Mesothelial cell of epicardium (in vitro differentiated cells): ENCODE measurements around the gene GADD45G. TPM values are rescaled to one million over a fixed set of nuclear protein-coding genes. Genes with fewer than 3 reads are reported as not detected.

ENCODE experiments used
- DNase-seq, 2 experiments: peaks; one replicate each; pipeline ENCODE4 v3.0.0; 2021; ENCODE audit warnings: low spot score in 2 of 2; ENCODE audit not compliant: unreplicated experiment in 2 of 2
- H3K27ac Mint-ChIP-seq: 2 replicates; pipeline ENCODE4 v1.8.0; 2021; ENCODE audit warnings: mixed read lengths
- H3K27me3 Mint-ChIP-seq: 2 replicates; pipeline ENCODE4 v1.8.0; 2021; ENCODE audit warnings: low read depth, mixed read lengths
- H3K36me3 Mint-ChIP-seq: 2 replicates; pipeline ENCODE4 v1.8.0; 2021; ENCODE audit warnings: mixed read lengths
- H3K4me1 Mint-ChIP-seq: 2 replicates; pipeline ENCODE4 v1.8.0; 2021; ENCODE audit warnings: mixed read lengths
- H3K4me3 Mint-ChIP-seq: 2 replicates; pipeline ENCODE4 v1.8.0; 2021; ENCODE audit warnings: mild to moderate bottlenecking, moderate library complexity, mixed read lengths
- H3K9me3 Mint-ChIP-seq: 2 replicates; pipeline ENCODE4 v1.8.0; 2021; ENCODE audit warnings: mixed read lengths
- CTCF ChIP-seq: fragments of 200-600 bp; sonication (generic); IDR thresholded peaks from one replicate; pipeline ENCODE4 v1.5.0; 2021; ENCODE audit warnings: antibody characterized with exemption; ENCODE audit not compliant: unreplicated experiment
- total RNA-seq: library from RNA; stranded (reverse); gene quantifications from 3 replicates; pipeline ENCODE4 v1.2.1, GENCODE V29; 2021

GADD45G gene
- total RNA-seq, 1 donor from 2014 or later: 1.8 TPM

GRCh38 chr9:89562186-89562814 is 42.5 kb upstream of the GADD45G start:
- peaks cover 4% of the 10 kb centered on the region for H3K9me3 Mint-ChIP-seq
- DNase-seq: no peak
- peaks cover 1% of the 10 kb centered on the region for H3K27me3 Mint-ChIP-seq
- H3K4me3 Mint-ChIP-seq: no peak overlapping the region
- H3K36me3 Mint-ChIP-seq: no peaks in the 10 kb centered on the region
- H3K4me1 Mint-ChIP-seq: peaks cover 6% of the 10 kb centered on the region
- no peak for TF ChIP-seq CTCF
- no peak overlapping the region for H3K27ac Mint-ChIP-seq

- Mint-ChIP-seq H3K27me3 (no peaks in the 10 kb centered on the region), H3K36me3 (no peaks in the 10 kb centered on the region), H3K27ac (peak overlapping the region; percentile 10), H3K9me3 (peaks cover 4% of the 10 kb centered on the region), H3K4me3 (no peak overlapping the region), H3K4me1 (peaks cover 6% of the 10 kb centered on the region)
- DNase-seq: no peak
- TF ChIP-seq CTCF: no peak
These were observed 41.1 kb upstream of the GADD45G start for GRCh38 chr9:89563571-89564345.

- no peak overlapping the region for H3K4me3 Mint-ChIP-seq
- DNase-seq: no peak
- peaks cover 4% of the 10 kb centered on the region for H3K9me3 Mint-ChIP-seq
- no peaks in the 10 kb centered on the region for H3K36me3 Mint-ChIP-seq
- no peaks in the 10 kb centered on the region for H3K27me3 Mint-ChIP-seq
- peak overlapping the region; percentile 10 for H3K27ac Mint-ChIP-seq
- H3K4me1 Mint-ChIP-seq: peaks cover 6% of the 10 kb centered on the region
- TF ChIP-seq CTCF: no peak
These were observed 40.4 kb upstream of the GADD45G start for GRCh38 chr9:89564346-89564878.

GRCh38 chr9:89567649-89568048 is 37.2 kb upstream of the GADD45G start:
- peaks cover 6% of the 10 kb centered on the region for H3K4me1 Mint-ChIP-seq
- no peak for DNase-seq
- H3K4me3 Mint-ChIP-seq: no peak overlapping the region
- H3K27me3 Mint-ChIP-seq: peaks cover 9% of the 10 kb centered on the region
- no peaks in the 10 kb centered on the region for H3K36me3 Mint-ChIP-seq
- peaks cover 4% of the 10 kb centered on the region for H3K9me3 Mint-ChIP-seq
- TF ChIP-seq CTCF: no peak
- H3K27ac Mint-ChIP-seq: no peak overlapping the region

GRCh38 chr9:89574309-89574708 is 30.5 kb upstream of the GADD45G start:
- no peaks in the 10 kb centered on the region for H3K36me3 Mint-ChIP-seq
- H3K9me3 Mint-ChIP-seq: peaks cover 3% of the 10 kb centered on the region
- no peak for TF ChIP-seq CTCF
- no peaks in the 10 kb centered on the region for H3K4me1 Mint-ChIP-seq
- H3K27me3 Mint-ChIP-seq: peaks cover 35% of the 10 kb centered on the region
- no peak overlapping the region for H3K27ac Mint-ChIP-seq
- H3K4me3 Mint-ChIP-seq: no peak overlapping the region
- no peak for DNase-seq
